HepG2 (cell line): ENCODE results near the gene ZNF227. TPM values are rescaled to one million over a fixed set of nuclear protein-coding genes. Genes with fewer than 3 reads are reported as not detected.

Experiments used
- EEA1 ChIP-seq: sonication (generic); formaldehyde crosslinking; IDR thresholded peaks from 2 replicates; pipeline ENCODE4 v1.5.1; 2020; ENCODE audit warnings: mild to moderate bottlenecking, missing genetic modification reagents, borderline replicate concordance
- HOXA3 ChIP-seq: sonication (generic); formaldehyde crosslinking; IDR thresholded peaks from 2 replicates; pipeline ENCODE4 v1.5.0; 2020; ENCODE audit warnings: missing genetic modification reagents
- KDM5B ChIP-seq: sonication (generic); formaldehyde crosslinking; IDR thresholded peaks from 2 replicates; pipeline ENCODE4 v1.4.0; 2020; ENCODE audit warnings: missing genetic modification reagents, mild to moderate bottlenecking, borderline replicate concordance
- MXI1 ChIP-seq: IDR thresholded peaks from 3 replicates; pipeline ENCODE4 v1.6.1; 2012; ENCODE audit warnings: low read depth, low read length, inconsistent platforms, borderline replicate concordance
- PHF8 ChIP-seq: sonication (generic); formaldehyde crosslinking; IDR thresholded peaks from 2 replicates; pipeline ENCODE4 v1.5.0; 2020; ENCODE audit warnings: missing genetic modification reagents
- ZEB1 ChIP-seq: IDR thresholded peaks from 2 replicates; pipeline ENCODE4 v1.6.1; 2012; ENCODE audit warnings: mild to moderate bottlenecking, low read depth, inconsistent platforms; ENCODE audit not compliant: insufficient replicate concordance
- ZNF567 ChIP-seq: sonication (generic); formaldehyde crosslinking; IDR thresholded peaks from 2 replicates; pipeline ENCODE4 v1.8.1; 2023; ENCODE audit warnings: mild to moderate bottlenecking, missing genetic modification reagents, borderline replicate concordance
- ZNF710 ChIP-seq: sonication (generic); formaldehyde crosslinking; IDR thresholded peaks from 2 replicates; pipeline ENCODE4 v1.5.0; 2020; ENCODE audit warnings: mild to moderate bottlenecking, missing genetic modification reagents, borderline replicate concordance
- ZNF766 ChIP-seq: sonication (generic); formaldehyde crosslinking; IDR thresholded peaks from 2 replicates; pipeline ENCODE4 v1.5.0; 2020; ENCODE audit warnings: missing genetic modification reagents, borderline replicate concordance
- ZNF891 ChIP-seq: sonication (generic); formaldehyde crosslinking; IDR thresholded peaks from 2 replicates; pipeline ENCODE4 v1.5.0; 2020; ENCODE audit warnings: mild to moderate bottlenecking, missing genetic modification reagents
- ZSCAN9 ChIP-seq: IDR thresholded peaks from 2 replicates; pipeline ENCODE4 v1.6.1; 2016; ENCODE audit warnings: borderline replicate concordance
- polyA plus RNA-seq, 8 experiments: library from polyadenylated mRNA; depleted of rRNA in 3 of 8; stranded (reverse) in 7 of 8; unstranded in 1 of 8; fragments of >200 nt; fragmentation: Illumina TruSeq in 4 of 8; extraction: Trizol in 4 of 8; gene quantifications; 2 replicates each; pipeline versions ENCODE4 v1.2.1 to v1.2.3, GENCODE V29; 2011 to 2016; ENCODE audit warnings: low read depth in 4 of 8, missing spikeins in 1 of 8, mixed read lengths in 1 of 8; ENCODE audit not compliant: insufficient read depth in 1 of 8
- total RNA-seq, 5 experiments: library from RNA; depleted of rRNA; stranded (reverse); fragments of >200 nt; fragmentation: Illumina TruSeq; extraction: Trizol; gene quantifications; 2 replicates each; pipeline ENCODE4 v1.2.3, GENCODE V29; 2016; ENCODE audit warnings: low read depth in 1 of 5
- TF ChIP-seq, protein P1 (sequence below): IDR thresholded peaks from 2 replicates; pipeline ENCODE4 v1.6.1; 2012; ENCODE audit warnings: low read length, improper control_type of control experiment
- TF ChIP-seq, protein P2 (sequence below), 2 experiments: sonication (generic) in 1 of 2; formaldehyde crosslinking in 1 of 2; IDR thresholded peaks; 2 replicates each; pipeline versions ENCODE4 v1.6.1 to v1.9.0; 2014 to 2022; ENCODE audit warnings: antibody characterized with exemption in 1 of 2, borderline replicate concordance in 1 of 2, inconsistent platforms in 1 of 2, low read depth in 1 of 2, missing genetic modification reagents in 1 of 2

Gene ZNF227
- total and polyA plus RNA-seq, 2 of the 13 experiments (the other 11 are each of a cell fraction or from before 2014, with no cell fraction given), result 3.1 to 16.8 TPM

DNA sequence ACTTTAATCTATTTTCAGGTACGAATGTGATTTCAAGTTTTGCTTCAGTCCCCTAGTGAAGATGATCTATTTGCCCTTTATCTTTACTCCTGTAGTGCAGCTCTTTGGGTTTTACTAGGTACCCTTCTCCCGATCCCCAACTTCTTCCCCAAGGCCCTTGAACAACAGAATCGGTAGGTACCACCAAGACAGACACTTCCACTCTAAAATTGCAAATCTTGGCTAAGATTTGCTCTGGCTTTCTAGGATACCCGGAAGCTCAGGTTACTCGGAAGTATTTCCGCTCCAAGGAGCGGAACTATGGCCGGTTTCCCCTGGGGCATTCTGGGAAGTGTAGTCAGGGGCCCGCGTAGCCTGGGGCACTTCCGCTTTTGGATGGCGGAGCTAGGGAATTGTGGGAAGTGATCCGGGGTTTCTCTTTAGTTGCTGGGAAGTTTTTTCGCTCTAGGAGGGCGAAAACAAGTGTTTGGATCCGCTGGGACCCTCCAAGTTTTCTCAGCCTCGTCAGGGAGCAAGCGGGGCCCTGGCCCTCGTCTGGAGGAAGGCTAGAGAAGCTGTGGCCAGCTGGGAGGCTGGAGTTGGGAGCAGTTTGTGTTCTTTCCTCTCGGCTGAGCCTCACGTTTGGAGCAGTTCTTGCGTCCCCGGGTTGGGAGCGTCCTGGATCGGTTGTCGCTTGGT is 5.1 kb upstream of the ZNF227 start (continued):
- TF ChIP-seq ZEB1 (peak; percentile 34), ZNF766 (CRISPR knock-in tag) (peak; percentile 75; the same call in 1 of the 2 replicates), KDM5B (CRISPR knock-in tag) (0 out of 2 replicates have a peak, but pooled peaks have one; percentile 57), EEA1 (no peak), ZNF710 (CRISPR knock-in tag) (peak; percentile 71; the same call in 1 of the 2 replicates), PHF8 (CRISPR knock-in tag) (peak; percentile 72), ZNF891 (CRISPR knock-in tag) (0 out of 2 replicates have a peak, but pooled peaks have one; percentile 22), HOXA3 (CRISPR knock-in tag) (peak; percentile 74; the same call in 1 of the 2 replicates), MXI1 (peak; percentile 47; the same call in 1 of the 3 replicates), ZNF567 (CRISPR knock-in tag) (no peak), ZSCAN9 (CRISPR knock-in tag) (0 out of 2 replicates have a peak, but pooled peaks have one; percentile 39)
- TF ChIP-seq, protein P1, sequence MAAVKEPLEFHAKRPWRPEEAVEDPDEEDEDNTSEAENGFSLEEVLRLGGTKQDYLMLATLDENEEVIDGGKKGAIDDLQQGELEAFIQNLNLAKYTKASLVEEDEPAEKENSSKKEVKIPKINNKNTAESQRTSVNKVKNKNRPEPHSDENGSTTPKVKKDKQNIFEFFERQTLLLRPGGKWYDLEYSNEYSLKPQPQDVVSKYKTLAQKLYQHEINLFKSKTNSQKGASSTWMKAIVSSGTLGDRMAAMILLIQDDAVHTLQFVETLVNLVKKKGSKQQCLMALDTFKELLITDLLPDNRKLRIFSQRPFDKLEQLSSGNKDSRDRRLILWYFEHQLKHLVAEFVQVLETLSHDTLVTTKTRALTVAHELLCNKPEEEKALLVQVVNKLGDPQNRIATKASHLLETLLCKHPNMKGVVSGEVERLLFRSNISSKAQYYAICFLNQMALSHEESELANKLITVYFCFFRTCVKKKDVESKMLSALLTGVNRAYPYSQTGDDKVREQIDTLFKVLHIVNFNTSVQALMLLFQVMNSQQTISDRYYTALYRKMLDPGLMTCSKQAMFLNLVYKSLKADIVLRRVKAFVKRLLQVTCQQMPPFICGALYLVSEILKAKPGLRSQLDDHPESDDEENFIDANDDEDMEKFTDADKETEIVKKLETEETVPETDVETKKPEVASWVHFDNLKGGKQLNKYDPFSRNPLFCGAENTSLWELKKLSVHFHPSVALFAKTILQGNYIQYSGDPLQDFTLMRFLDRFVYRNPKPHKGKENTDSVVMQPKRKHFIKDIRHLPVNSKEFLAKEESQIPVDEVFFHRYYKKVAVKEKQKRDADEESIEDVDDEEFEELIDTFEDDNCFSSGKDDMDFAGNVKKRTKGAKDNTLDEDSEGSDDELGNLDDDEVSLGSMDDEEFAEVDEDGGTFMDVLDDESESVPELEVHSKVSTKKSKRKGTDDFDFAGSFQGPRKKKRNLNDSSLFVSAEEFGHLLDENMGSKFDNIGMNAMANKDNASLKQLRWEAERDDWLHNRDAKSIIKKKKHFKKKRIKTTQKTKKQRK, result no peak
- TF ChIP-seq, protein P2, sequence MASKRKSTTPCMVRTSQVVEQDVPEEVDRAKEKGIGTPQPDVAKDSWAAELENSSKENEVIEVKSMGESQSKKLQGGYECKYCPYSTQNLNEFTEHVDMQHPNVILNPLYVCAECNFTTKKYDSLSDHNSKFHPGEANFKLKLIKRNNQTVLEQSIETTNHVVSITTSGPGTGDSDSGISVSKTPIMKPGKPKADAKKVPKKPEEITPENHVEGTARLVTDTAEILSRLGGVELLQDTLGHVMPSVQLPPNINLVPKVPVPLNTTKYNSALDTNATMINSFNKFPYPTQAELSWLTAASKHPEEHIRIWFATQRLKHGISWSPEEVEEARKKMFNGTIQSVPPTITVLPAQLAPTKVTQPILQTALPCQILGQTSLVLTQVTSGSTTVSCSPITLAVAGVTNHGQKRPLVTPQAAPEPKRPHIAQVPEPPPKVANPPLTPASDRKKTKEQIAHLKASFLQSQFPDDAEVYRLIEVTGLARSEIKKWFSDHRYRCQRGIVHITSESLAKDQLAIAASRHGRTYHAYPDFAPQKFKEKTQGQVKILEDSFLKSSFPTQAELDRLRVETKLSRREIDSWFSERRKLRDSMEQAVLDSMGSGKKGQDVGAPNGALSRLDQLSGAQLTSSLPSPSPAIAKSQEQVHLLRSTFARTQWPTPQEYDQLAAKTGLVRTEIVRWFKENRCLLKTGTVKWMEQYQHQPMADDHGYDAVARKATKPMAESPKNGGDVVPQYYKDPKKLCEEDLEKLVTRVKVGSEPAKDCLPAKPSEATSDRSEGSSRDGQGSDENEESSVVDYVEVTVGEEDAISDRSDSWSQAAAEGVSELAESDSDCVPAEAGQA (IDR thresholded peaks at IDR 0.05; ENCODE audit: low read depth), result 0 out of 2 replicates have a peak, but pooled peaks have one; percentile 30
- TF ChIP-seq, protein P2 (CRISPR knock-in tag; IDR thresholded peaks at IDR 0.05; ENCODE audit: borderline replicate concordance), result no peak
